Measurements from ENCODE around the gene RPL32.

The RPL32 gene

GRCh38 chr3:12808587-12808986, 32.8 kb downstream of the RPL32 start:
- H3K23ac ChIP-seq (ENCODE audit: low read length in 2 of 2) = no peak overlapping the region
- DNase-seq = no peak
- no peak overlapping the region for H4K8ac ChIP-seq (ENCODE audit: low read length)
- no peak overlapping the region for H2BK120ac ChIP-seq (ENCODE audit: low read depth, low read length)
- no peak overlapping the region for H4K91ac ChIP-seq (ENCODE audit: low read length)
- H3K4ac ChIP-seq (ENCODE audit: low read depth in 1 of 2, low read length in 2 of 2) = no peak overlapping the region
- no peak overlapping the region for H3K27ac ChIP-seq (ENCODE audit: low read length, poor library complexity, severe bottlenecking)
- H2BK5ac ChIP-seq (ENCODE audit: low read depth, low read length, poor library complexity, severe bottlenecking) = no peak overlapping the region
- H3K9ac ChIP-seq (ENCODE audit: low read length) = no peak overlapping the region
- peaks cover 9% of the 10 kb centered on the region for H3K4me1 ChIP-seq (ENCODE audit: control insufficient read depth, insufficient read depth, low read depth, low read length)
- peaks cover 0 to 32% of the 10 kb centered on the region in 2 experiments for H3K36me3 ChIP-seq (ENCODE audit: control insufficient read depth in 1 of 2, insufficient read depth in 2 of 2, low read depth in 1 of 2, low read length in 2 of 2)
- H2AK5ac ChIP-seq (ENCODE audit: low read length, severe bottlenecking) = no peak overlapping the region
- 70% methylated on average over 2 of the region's 2 CpGs for WGBS
- H3K14ac ChIP-seq (ENCODE audit: low read length in 2 of 2) = no peak overlapping the region
- H3K79me1 ChIP-seq (replicated peaks; ENCODE audit: low read length, poor library complexity, severe bottlenecking) = no peaks in the 10 kb centered on the region
- H3K27me3 ChIP-seq (ENCODE audit: control insufficient read depth in 1 of 2, insufficient read depth in 1 of 2, low read length in 2 of 2) = peaks cover 0 to 11% of the 10 kb centered on the region in 2 experiments
- no peaks in the 10 kb centered on the region for H3K9me3 ChIP-seq (ENCODE audit: control insufficient read depth, low read length)
- H3K4me3 ChIP-seq (ENCODE audit: insufficient read depth in 1 of 2, low read depth in 1 of 2, low read length in 2 of 2) = no peak overlapping the region
- H3K4me2 ChIP-seq (ENCODE audit: low read length, poor library complexity, severe bottlenecking) = no peak overlapping the region
- no peak overlapping the region for H3K18ac ChIP-seq (ENCODE audit: low read depth in 1 of 2, low read length in 2 of 2)
- no peak overlapping the region for H2BK12ac ChIP-seq (ENCODE audit: low read length in 2 of 2)
- H2AFZ ChIP-seq (ENCODE audit: low read depth, low read length) = no peak overlapping the region
- H2BK15ac ChIP-seq (ENCODE audit: low read depth, poor library complexity, severe bottlenecking) = no peak overlapping the region

- no peaks in the 10 kb centered on the region for H3K9me3 ChIP-seq (ENCODE audit: control insufficient read depth, low read length)
- no peak overlapping the region for H2AFZ ChIP-seq (ENCODE audit: low read depth, low read length)
- no peak overlapping the region for H2BK12ac ChIP-seq (ENCODE audit: low read length in 2 of 2)
- H3K27me3 ChIP-seq (ENCODE audit: control insufficient read depth in 1 of 2, insufficient read depth in 1 of 2, low read length in 2 of 2) = peaks cover 0 to 11% of the 10 kb centered on the region in 2 experiments
- no peak overlapping the region for H2BK15ac ChIP-seq (ENCODE audit: low read depth, poor library complexity, severe bottlenecking)
- H3K4me3 ChIP-seq (ENCODE audit: insufficient read depth in 1 of 2, low read depth in 1 of 2, low read length in 2 of 2) = no peak overlapping the region
- no peak overlapping the region for H3K27ac ChIP-seq (ENCODE audit: low read length, poor library complexity, severe bottlenecking)
- H3K4me2 ChIP-seq (ENCODE audit: low read length, poor library complexity, severe bottlenecking) = no peak overlapping the region
- H3K18ac ChIP-seq (ENCODE audit: low read depth in 1 of 2, low read length in 2 of 2) = no peak overlapping the region
- no peak overlapping the region for H3K4ac ChIP-seq (ENCODE audit: low read depth in 1 of 2, low read length in 2 of 2)
- H3K79me1 ChIP-seq (replicated peaks; ENCODE audit: low read length, poor library complexity, severe bottlenecking) = no peaks in the 10 kb centered on the region
- H2AK5ac ChIP-seq (ENCODE audit: low read length, severe bottlenecking) = no peak overlapping the region
- no peak overlapping the region for H2BK120ac ChIP-seq (ENCODE audit: low read depth, low read length)
- H3K36me3 ChIP-seq (ENCODE audit: control insufficient read depth in 1 of 2, insufficient read depth in 2 of 2, low read depth in 1 of 2, low read length in 2 of 2) = peaks cover 0 to 30% of the 10 kb centered on the region in 2 experiments
- H3K23ac ChIP-seq (ENCODE audit: low read length in 2 of 2) = no peak overlapping the region
- H2BK5ac ChIP-seq (ENCODE audit: low read depth, low read length, poor library complexity, severe bottlenecking) = no peak overlapping the region
- peaks cover 9% of the 10 kb centered on the region for H3K4me1 ChIP-seq (ENCODE audit: control insufficient read depth, insufficient read depth, low read depth, low read length)
- no peak overlapping the region for H3K9ac ChIP-seq (ENCODE audit: low read length)
- no peak overlapping the region for H4K8ac ChIP-seq (ENCODE audit: low read length)
- WGBS = 78% methylated on average over 7 of the region's 7 CpGs
- DNase-seq = no peak
- no peak overlapping the region for H3K14ac ChIP-seq (ENCODE audit: low read length in 2 of 2)
- no peak overlapping the region for H4K91ac ChIP-seq (ENCODE audit: low read length)
Observed at GRCh38 chr3:12807601-12808359, 33.6 kb downstream of the RPL32 start.

- Histone ChIP-seq H2BK15ac (ENCODE audit: low read depth, poor library complexity, severe bottlenecking) (no peak overlapping the region), H3K4me2 (ENCODE audit: low read length, poor library complexity, severe bottlenecking) (no peak overlapping the region), H3K18ac (ENCODE audit: low read depth in 1 of 2, low read length in 2 of 2) (no peak overlapping the region), H3K36me3 (ENCODE audit: control insufficient read depth in 1 of 2, insufficient read depth in 2 of 2, low read depth in 1 of 2, low read length in 2 of 2) (peaks cover 0 to 29% of the 10 kb centered on the region in 2 experiments), H2AK5ac (ENCODE audit: low read length, severe bottlenecking) (no peak overlapping the region), H2BK5ac (ENCODE audit: low read depth, low read length, poor library complexity, severe bottlenecking) (no peak overlapping the region), H3K27ac (ENCODE audit: low read length, poor library complexity, severe bottlenecking) (no peak overlapping the region), H2BK120ac (ENCODE audit: low read depth, low read length) (no peak overlapping the region), H3K79me1 (replicated peaks; ENCODE audit: low read length, poor library complexity, severe bottlenecking) (no peaks in the 10 kb centered on the region), H2AFZ (ENCODE audit: low read depth, low read length) (no peak overlapping the region), H3K4me3 (ENCODE audit: insufficient read depth in 1 of 2, low read depth in 1 of 2, low read length in 2 of 2) (no peak overlapping the region), H2BK12ac (ENCODE audit: low read length in 2 of 2) (no peak overlapping the region), H4K91ac (ENCODE audit: low read length) (no peak overlapping the region), H3K23ac (ENCODE audit: low read length in 2 of 2) (no peak overlapping the region), H3K4ac (ENCODE audit: low read depth in 1 of 2, low read length in 2 of 2) (no peak overlapping the region), H3K9me3 (ENCODE audit: control insufficient read depth, low read length) (no peaks in the 10 kb centered on the region), H4K8ac (ENCODE audit: low read length) (no peak overlapping the region), H3K9ac (ENCODE audit: low read length) (no peak overlapping the region), H3K4me1 (ENCODE audit: control insufficient read depth, insufficient read depth, low read depth, low read length) (peaks cover 9% of the 10 kb centered on the region), H3K14ac (ENCODE audit: low read length in 2 of 2) (no peak overlapping the region), H3K27me3 (ENCODE audit: control insufficient read depth in 1 of 2, insufficient read depth in 1 of 2, low read length in 2 of 2) (peaks cover 0 to 11% of the 10 kb centered on the region in 2 experiments)
- no peak for DNase-seq
- 96% methylated on average over 9 of the region's 9 CpGs for WGBS
Observed at GRCh38 chr3:12807066-12807465, 34.3 kb downstream of the RPL32 start.

- no peak overlapping the region for H2BK5ac ChIP-seq (ENCODE audit: low read depth, low read length, poor library complexity, severe bottlenecking)
- WGBS = 90% methylated on average over 12 of the region's 12 CpGs
- H2BK12ac ChIP-seq (ENCODE audit: low read length in 2 of 2) = no peak overlapping the region
- H3K4me3 ChIP-seq (ENCODE audit: insufficient read depth in 1 of 2, low read depth in 1 of 2, low read length in 2 of 2) = no peak overlapping the region
- no peak overlapping the region for H2AK5ac ChIP-seq (ENCODE audit: low read length, severe bottlenecking)
- no peaks in the 10 kb centered on the region for H3K9me3 ChIP-seq (ENCODE audit: control insufficient read depth, low read length)
- H2BK120ac ChIP-seq (ENCODE audit: low read depth, low read length) = no peak overlapping the region
- no peak overlapping the region for H2AFZ ChIP-seq (ENCODE audit: low read depth, low read length)
- no peak overlapping the region for H4K91ac ChIP-seq (ENCODE audit: low read length)
- no peak overlapping the region for H3K14ac ChIP-seq (ENCODE audit: low read length in 2 of 2)
- H3K4me1 ChIP-seq (ENCODE audit: control insufficient read depth, insufficient read depth, low read depth, low read length) = no peaks in the 10 kb centered on the region
- peaks cover 0 to 29% of the 10 kb centered on the region in 2 experiments for H3K36me3 ChIP-seq (ENCODE audit: control insufficient read depth in 1 of 2, insufficient read depth in 2 of 2, low read depth in 1 of 2, low read length in 2 of 2)
- H3K18ac ChIP-seq (ENCODE audit: low read depth in 1 of 2, low read length in 2 of 2) = no peak overlapping the region
- no peak overlapping the region for H2BK15ac ChIP-seq (ENCODE audit: low read depth, poor library complexity, severe bottlenecking)
- no peak overlapping the region for H4K8ac ChIP-seq (ENCODE audit: low read length)
- no peak overlapping the region for H3K4ac ChIP-seq (ENCODE audit: low read depth in 1 of 2, low read length in 2 of 2)
- H3K27me3 ChIP-seq (ENCODE audit: control insufficient read depth in 1 of 2, insufficient read depth in 1 of 2, low read length in 2 of 2) = peaks cover 0 to 7% of the 10 kb centered on the region in 2 experiments
- no peak overlapping the region for H3K23ac ChIP-seq (ENCODE audit: low read length in 2 of 2)
- H3K9ac ChIP-seq (ENCODE audit: low read length) = no peak overlapping the region
- no peak overlapping the region for H3K27ac ChIP-seq (ENCODE audit: low read length, poor library complexity, severe bottlenecking)
- H3K4me2 ChIP-seq (ENCODE audit: low read length, poor library complexity, severe bottlenecking) = no peak overlapping the region
- H3K79me1 ChIP-seq (replicated peaks; ENCODE audit: low read length, poor library complexity, severe bottlenecking) = peaks cover 4% of the 10 kb centered on the region
- DNase-seq = no peak
Observed at GRCh38 chr3:12803371-12803770, 38.0 kb downstream of the RPL32 start.
